ENCODE results near the gene UCK2.

The UCK2 gene

DNA sequence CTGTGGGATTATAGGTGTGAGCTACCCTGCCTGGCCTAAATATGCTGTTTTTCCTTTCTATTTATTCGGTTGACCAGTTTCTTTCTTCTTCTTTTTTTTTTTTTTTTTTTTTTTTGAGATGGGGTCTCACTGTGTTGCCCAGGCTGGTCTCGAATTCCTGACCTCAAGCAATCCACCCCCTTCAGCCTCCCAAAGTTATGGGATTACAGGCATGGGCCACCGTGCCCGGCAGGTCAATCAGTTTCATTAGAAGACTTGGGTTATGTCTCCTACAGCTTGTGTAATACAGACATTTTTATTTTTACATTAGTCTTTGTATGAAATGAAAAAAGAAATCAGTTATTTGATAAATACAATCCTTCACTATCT lies 61.1 kb downstream of the UCK2 start:
- TF ChIP-seq GATA3 (IDR thresholded peaks at IDR 0.05; ENCODE audit: low read depth, low read length) = no peak
- TF ChIP-seq GATA2 (IDR thresholded peaks at IDR 0.05; ENCODE audit: low read depth, low read length) = no peak

- no peak for TF ChIP-seq GATA3 (IDR thresholded peaks at IDR 0.05; ENCODE audit: low read depth, low read length)
- TF ChIP-seq GATA2 (IDR thresholded peaks at IDR 0.05; ENCODE audit: low read depth, low read length) = no peak
Observed at GRCh38 chr1:165890684-165891083, 63.3 kb downstream of the UCK2 start.

DNA sequence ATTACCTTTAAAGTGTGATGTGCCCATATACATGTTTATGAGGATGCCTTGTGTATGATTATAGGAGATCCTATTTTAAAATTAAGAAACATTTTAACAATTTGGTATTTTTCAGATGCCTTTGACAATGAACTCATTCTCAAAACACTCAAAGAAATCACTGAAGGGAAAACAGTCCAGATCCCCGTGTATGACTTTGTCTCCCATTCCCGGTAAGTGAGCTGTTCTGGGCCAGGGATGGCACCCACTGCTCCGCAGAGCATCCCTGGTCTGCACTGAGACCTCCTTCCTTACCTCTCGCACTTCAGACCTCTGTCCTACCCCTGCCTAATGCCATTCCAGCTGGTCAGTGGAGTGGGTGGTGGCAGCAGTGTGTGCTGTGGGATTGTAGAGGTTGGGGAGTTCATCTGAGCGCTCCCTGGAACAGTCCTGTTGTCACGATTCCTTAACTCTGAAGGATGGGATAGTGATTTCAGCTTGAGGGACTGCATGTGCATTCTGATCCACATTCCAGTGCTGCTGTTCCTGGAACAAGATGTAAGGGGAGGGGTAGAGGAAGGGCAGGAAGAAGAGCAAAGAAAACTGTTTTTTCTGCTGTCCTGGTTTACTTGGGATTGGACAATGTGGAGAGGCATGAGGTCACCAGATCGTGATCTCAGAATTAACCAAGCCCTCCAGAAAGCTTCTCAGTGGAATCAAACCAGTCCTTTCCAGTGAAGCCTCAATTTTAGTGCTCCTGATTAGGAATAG lies 63.9 kb downstream of the UCK2 start:
- TF ChIP-seq GATA2 (IDR thresholded peaks at IDR 0.05; ENCODE audit: low read depth, low read length) (no peak), GATA3 (IDR thresholded peaks at IDR 0.05; ENCODE audit: low read depth, low read length) (no peak)

DNA sequence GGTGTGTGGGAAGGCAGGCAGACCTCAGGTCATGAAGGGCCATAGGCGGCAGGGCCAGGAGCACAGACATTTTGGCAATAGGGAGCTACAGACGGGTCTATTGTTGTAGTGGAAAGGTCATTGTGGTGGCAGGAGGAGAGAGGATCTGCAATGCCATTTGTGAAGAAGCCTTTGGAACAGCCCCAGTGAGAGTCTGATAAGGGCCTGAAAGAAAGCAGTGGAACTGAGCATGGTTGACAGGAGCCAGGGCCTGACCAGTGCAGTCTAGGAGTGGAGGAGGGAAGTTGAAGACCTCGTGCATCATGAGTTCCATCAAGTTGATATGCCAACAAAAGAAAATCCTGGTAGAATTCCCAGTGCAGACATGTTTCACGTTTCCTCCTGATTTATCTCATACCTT lies 65.5 kb downstream of the UCK2 start:
- TF ChIP-seq GATA3 (IDR thresholded peaks at IDR 0.05; ENCODE audit: low read depth, low read length) (no peak), GATA2 (IDR thresholded peaks at IDR 0.05; ENCODE audit: low read depth, low read length) (no peak)

DNA sequence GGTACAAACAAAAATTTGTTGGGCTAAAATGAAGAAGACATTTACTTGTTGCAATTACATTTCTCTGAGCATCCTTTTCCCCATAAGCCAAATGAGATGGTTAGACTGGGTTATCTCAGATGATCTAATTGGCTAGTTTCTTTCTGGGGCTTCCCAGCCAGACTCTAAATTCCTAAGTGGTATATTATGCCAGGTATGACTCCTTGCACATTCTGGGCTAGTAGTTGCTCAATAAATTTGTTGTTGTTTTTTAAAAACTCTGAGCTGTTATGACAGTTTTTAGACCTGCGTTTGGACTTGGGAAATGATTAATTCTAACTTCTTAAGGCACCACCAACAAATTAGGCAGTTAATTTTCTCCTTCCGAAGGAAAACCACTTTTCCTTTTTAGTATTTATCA lies 66.1 kb downstream of the UCK2 start:
- TF ChIP-seq GATA2 (IDR thresholded peaks at IDR 0.05; ENCODE audit: low read depth, low read length) (no peak), GATA3 (IDR thresholded peaks at IDR 0.05; ENCODE audit: low read depth, low read length) (no peak)

- TF ChIP-seq GATA3 (IDR thresholded peaks at IDR 0.05; ENCODE audit: low read depth, low read length) (no peak), GATA2 (IDR thresholded peaks at IDR 0.05; ENCODE audit: low read depth, low read length) (no peak)
Observed at GRCh38 chr1:165894591-165894990, 67.2 kb downstream of the UCK2 start.

DNA sequence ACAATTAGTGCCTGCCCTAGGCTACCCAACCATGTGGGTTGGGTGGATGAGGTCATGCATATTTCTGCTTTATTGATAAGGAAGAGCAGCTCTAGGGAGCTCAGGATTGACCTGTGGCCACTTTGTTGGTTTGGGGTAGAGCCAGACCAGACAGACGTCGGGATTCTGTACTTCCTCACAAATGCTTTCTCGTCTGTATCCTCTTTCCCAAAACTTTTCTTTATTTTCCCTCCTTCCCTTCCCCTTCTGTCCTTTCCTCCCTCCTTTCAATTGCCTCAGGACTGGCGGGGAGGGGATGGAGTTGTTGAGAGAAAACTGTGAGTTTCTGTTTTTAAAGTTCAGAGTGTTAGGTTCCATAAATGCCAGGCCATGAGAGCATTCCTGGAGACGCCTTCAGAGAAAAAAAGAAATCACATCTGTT lies 68.0 kb downstream of the UCK2 start:
- no peak for TF ChIP-seq GATA2 (IDR thresholded peaks at IDR 0.05; ENCODE audit: low read depth, low read length)

GRCh38 chr1:165896277-165896676 lies 68.9 kb downstream of the UCK2 start:
- no peak for TF ChIP-seq GATA2 (IDR thresholded peaks at IDR 0.05; ENCODE audit: low read depth, low read length)
- TF ChIP-seq GATA3 (IDR thresholded peaks at IDR 0.05; ENCODE audit: low read depth, low read length) = no peak

DNA sequence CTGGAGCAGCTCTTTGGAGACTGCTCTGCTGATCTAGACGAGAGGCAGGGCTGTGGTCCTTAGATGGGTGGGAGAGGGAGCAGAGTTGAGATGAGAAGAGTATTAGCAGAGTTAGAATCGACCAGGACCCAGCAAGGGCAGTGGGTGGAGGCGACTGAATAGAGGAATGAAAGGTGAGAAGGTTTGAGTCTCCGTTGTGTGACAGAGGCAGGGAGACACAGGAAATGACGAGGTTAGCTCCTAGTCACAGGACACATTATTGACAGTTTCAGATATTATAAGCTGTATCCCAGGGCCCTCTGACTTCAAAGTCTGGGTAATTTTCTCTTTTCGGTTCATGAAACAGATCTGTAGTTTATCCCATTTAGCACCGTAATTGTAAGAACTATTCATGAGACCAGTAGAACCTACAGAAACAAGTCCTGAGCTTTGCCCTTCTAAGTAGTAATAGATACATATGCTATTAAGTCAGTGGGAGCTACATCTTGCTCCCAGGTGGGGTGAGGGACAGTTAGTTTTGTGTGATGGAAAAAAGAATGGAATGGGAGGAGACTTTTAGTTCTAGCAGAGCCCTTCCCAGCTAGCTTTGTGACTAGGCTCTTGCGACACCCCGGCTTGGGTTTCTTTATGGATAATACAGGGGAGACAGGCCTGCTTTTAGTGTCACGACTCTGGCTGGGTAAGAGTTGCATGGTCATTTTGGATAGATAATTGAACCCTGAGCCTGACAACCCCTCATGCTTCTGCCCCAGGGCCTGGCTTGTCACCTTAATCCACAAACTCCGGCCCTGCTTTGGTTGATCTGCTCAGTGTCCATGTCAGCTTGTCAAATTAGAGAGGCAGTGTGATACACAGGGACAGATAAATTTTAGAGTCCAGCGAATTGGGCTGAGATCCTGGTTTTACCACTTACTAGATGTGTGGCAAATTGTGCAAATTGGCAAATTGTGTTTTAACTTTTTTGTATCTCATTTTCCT lies 70.2 kb downstream of the UCK2 start:
- TF ChIP-seq GATA3 (IDR thresholded peaks at IDR 0.05; ENCODE audit: low read depth, low read length) (no peak), GATA2 (IDR thresholded peaks at IDR 0.05; ENCODE audit: low read depth, low read length) (peak; percentile 44; the same call in 1 of the 2 replicates)

GRCh38 chr1:165898837-165899236 lies 71.4 kb downstream of the UCK2 start:
- TF ChIP-seq GATA3 (IDR thresholded peaks at IDR 0.05; ENCODE audit: low read depth, low read length) (no peak), GATA2 (IDR thresholded peaks at IDR 0.05; ENCODE audit: low read depth, low read length) (no peak)

- TF ChIP-seq GATA3 (IDR thresholded peaks at IDR 0.05; ENCODE audit: low read depth, low read length) = no peak
- no peak for TF ChIP-seq GATA2 (IDR thresholded peaks at IDR 0.05; ENCODE audit: low read depth, low read length)
Observed at GRCh38 chr1:165899461-165899941, 72.1 kb downstream of the UCK2 start.

DNA sequence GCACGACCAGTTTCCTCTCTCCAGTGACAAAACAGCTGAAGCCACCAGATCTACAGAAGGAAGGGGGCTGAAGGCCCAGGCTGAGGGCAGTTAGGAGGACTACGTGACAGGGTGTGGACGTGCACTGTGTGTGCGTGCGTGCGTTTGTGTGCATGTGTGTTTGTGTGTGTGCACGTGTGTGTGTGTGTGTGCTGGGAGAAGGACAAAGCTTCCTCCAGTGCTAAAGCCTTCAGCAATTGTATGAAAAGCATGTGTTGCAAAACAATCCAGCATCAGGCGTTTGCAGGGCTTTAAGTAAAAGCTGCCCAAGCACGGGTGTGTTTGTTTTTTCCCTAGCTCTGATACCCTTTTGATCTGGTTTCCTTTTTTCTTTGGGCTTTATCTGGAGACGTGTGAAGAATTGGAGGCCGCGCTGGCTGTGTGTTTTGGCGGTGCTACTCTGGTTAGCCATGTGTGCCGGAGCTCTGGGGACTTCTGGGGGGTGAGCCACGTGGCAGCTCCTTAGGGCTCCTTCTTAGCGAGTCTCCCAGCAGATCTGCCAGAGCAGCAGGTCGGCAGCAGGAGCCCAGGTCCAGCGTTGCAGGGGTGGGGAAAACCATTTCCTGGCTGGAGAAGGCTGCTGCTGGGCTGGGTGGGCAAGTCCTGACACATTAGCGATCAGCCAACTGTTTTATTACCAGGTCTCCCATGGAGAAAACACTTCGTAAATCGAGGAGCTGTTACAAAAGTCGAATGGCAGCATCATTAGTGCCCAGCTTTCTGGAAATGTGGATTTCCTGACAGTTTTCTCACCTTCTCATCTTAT lies 73.4 kb downstream of the UCK2 start:
- TF ChIP-seq GATA2 (IDR thresholded peaks at IDR 0.05; ENCODE audit: low read depth, low read length) (no peak), GATA3 (IDR thresholded peaks at IDR 0.05; ENCODE audit: low read depth, low read length) (no peak)

DNA sequence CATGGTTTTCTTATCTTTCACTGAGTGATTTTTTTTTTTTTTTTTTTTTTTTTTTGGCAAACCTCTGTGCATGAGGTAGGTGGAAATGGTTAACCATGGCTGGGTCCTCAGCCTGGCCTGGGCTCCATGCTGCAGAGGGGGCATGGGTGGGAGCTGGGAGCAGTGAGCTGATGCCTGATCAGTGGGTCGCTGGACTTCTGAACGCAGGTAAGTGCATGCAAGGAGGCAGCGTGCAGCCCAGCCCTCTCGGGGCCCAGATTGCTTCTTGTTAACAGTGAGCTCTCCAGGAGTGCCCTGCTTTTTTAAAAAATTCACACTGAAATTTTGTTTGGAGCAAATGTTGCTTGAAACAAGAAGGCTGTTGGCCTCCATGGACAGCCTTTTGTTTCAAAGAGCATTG lies 75.2 kb downstream of the UCK2 start:
- no peak for TF ChIP-seq GATA2 (IDR thresholded peaks at IDR 0.05; ENCODE audit: low read depth, low read length)
- no peak for TF ChIP-seq GATA3 (IDR thresholded peaks at IDR 0.05; ENCODE audit: low read depth, low read length)

GRCh38 chr1:165903672-165904071 lies 76.3 kb downstream of the UCK2 start:
- TF ChIP-seq GATA3 (IDR thresholded peaks at IDR 0.05; ENCODE audit: low read depth, low read length) = no peak
- TF ChIP-seq GATA2 (IDR thresholded peaks at IDR 0.05; ENCODE audit: low read depth, low read length) = no peak

Measured in SH-SY5Y (cell line).